NCI-H526 treated with DMSO at 0.1 percent for 48 hours (cell line): ENCODE data around the gene CIAO3.
"Not testable (repeated sequence)": the region's sequence is repeated elsewhere in the genome, so short reads cannot be mapped to it uniquely, and the experiment has no call there.

ENCODE experiments used
- DNase-seq: peaks from one replicate; lab custom pipeline; 2025; lab: John Stamatoyannopoulos, UW

CIAO3 gene

GRCh38 chr16:692356-693108, 48.3 kb downstream of the CIAO3 start:
- no peak for DNase-seq

DNA sequence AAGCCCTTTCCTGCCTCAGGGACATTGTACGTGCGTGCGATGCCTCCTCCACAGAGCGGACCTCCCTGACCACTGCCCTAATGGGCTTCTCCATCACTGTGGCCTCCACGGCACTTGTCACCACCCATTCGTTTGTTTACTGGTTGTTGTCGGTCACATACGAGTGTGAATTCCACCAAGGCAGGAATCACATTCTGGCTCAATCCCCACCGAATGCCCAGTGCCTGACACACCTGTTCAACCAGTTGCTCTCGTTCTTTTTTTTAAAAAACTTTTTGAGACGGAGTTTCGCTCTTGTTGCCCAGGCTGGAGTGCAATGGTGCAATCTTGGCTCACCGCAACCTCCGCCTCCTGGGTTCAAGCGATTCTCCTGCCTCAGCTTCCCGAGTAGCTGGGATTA, 49.6 kb downstream of the CIAO3 start:
- not testable (repeated sequence) for DNase-seq

DNA sequence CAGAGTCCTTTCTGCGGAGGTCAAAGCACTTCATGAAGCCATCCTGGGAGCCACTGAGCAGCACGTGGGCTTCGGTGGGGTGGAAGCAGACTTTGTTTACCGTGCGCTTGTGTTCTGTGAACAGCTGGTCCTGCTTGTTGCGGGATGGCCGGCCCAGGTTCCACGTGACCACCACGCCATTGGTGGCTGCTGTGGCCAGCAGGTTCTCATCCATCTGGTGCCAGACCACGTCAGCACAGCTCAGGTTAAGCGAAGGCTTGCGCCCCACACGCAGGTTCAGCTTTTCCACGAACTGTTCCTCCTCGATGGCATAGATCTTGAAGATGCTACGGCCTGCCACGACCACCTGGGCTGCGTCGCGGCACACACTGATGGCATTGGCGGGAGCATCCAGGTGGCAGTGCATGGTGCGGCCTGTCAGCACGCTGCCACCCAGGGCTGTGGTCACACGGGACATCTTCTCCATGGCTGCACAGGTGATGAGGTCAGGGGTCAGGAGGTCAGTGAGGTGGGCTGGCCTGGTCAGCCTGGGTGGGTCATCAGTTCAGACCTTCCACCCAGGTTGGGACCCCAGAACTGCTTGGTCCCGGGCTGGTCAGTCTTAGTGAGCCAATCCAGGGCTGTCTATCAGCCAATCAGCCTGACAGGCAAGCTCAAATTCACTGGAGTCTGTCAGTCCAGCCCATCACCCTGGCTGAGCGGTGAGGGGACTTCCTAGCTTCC, 51.5 kb downstream of the CIAO3 start:
- DNase-seq = no peak

- no peak for DNase-seq
Measured at GRCh38 chr16:687499-687898, 53.3 kb downstream of the CIAO3 start.

GRCh38 chr16:686459-687260, 54.1 kb downstream of the CIAO3 start:
- DNase-seq = no peak

GRCh38 chr16:685967-686366, 54.8 kb downstream of the CIAO3 start:
- DNase-seq = no peak

- peak; percentile 43 for DNase-seq
Measured at GRCh38 chr16:684961-685696, 55.7 kb downstream of the CIAO3 start.

- peak; percentile 78 for DNase-seq
Measured at GRCh38 chr16:684071-684794, 56.6 kb downstream of the CIAO3 start, which contains the start of gene JMJD8. JMJD8 (minus strand) TSS chr16:684334; CDS start chr16:684319, 15 bp downstream.

GRCh38 chr16:683396-684070, 57.3 kb downstream of the CIAO3 start:
- DNase-seq = no peak

GRCh38 chr16:682493-683395, 58.1 kb downstream of the CIAO3 start:
- no peak for DNase-seq

GRCh38 chr16:681746-682427, 58.9 kb downstream of the CIAO3 start:
- no peak for DNase-seq

DNA sequence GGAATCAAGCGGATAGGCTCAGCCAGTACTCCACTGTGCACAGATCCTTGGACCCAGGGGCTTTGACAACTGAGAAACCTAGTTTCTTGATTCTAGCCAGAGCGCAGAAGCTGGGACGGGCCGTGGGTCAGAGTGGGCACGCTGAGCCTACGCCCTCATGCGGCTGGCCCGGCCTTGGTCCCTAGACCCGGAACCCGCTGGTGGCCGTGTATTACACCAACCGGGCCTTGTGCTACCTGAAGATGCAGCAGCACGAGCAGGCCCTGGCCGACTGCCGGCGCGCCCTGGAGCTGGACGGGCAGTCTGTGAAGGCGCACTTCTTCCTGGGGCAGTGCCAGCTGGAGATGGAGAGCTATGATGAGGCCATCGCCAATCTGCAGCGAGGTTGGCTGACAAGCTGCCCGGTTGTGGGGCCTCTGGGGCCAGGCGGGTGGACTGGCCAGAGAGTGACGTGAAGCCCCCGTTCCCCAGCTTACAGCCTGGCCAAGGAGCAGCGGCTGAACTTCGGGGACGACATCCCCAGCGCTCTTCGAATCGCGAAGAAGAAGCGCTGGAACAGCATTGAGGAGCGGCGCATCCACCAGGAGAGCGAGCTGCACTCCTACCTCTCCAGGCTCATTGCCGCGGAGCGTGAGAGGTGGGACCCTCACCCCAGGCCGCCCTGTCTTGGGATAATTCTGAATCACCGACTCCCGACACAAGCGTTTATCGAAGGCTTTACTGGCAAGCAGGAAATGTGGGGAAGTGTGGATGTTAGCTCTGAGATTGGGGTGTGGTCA, 59.6 kb downstream of the CIAO3 start:
- DNase-seq = no peak

DNA sequence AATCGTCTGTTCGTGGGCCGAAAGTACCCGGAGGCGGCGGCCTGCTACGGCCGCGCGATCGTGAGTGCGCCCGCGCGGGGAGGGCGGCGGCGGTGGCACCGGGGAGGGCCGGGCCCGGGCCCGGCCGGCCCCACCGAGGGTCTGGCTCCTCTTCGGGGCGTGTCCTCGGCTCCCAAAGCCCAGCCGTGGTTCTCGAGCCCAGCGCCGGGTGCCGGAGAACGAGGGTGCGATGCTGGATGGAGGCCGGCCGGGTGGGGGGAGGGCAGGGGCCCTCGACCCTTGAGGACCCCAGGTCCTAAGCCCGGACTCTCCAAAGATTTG, 60.2 kb downstream of the CIAO3 start:
- DNase-seq = no peak

- peak; percentile 71 for DNase-seq
Measured at GRCh38 chr16:679814-680624, 60.8 kb downstream of the CIAO3 start, which contains the start of gene STUB1. STUB1 (plus strand) TSS chr16:680410; CDS start chr16:680526, 116 bp downstream.
